CD4-positive, alpha-beta T cell treated with Interleukin-17A for 1 hour (primary cell): ENCODE data around the gene MARK4.
"Not testable (repeated sequence)": the region's sequence is repeated elsewhere in the genome, so short reads cannot be mapped to it uniquely, and the experiment has no call there.

Experiments used
- DNase-seq: peaks from one replicate; pipeline ENCODE4 v3.0.0-alpha.2; 2020

MARK4 gene

GRCh38 chr19:45307361-45307760 is 56.3 kb downstream of the MARK4 start:
- DNase-seq = no peak

GRCh38 chr19:45309322-45309721 is 58.3 kb downstream of the MARK4 start:
- not testable (repeated sequence) for DNase-seq

- DNase-seq = no peak
These were observed 60.5 kb downstream of the MARK4 start for GRCh38 chr19:45311621-45312020.

- not testable (repeated sequence) for DNase-seq
These were observed 61.2 kb downstream of the MARK4 start for GRCh38 chr19:45312285-45312684.

- no peak for DNase-seq
These were observed 63.7 kb downstream of the MARK4 start for GRCh38 chr19:45314708-45315245.

DNA sequence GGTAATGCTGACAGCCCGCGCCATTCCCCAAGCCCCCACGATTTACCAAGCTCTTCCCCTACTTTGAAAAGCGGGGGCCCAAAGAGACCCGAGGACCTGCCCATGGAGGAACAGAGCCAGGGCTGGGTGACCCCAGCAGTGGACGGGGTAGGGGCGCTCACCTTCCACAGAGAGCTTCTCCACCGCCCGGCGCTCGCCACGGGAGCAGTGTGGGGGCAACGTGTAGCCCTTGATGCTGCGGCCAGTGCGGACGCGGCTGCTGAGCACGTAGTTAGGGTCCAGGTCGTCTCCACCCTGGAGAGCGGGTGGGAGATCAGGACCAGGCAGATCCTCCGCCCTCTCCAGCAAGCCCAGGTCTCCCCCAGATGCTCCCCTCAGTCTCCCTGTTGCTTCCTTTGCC is 64.2 kb downstream of the MARK4 start:
- no peak for DNase-seq

GRCh38 chr19:45320997-45321775 is 70.1 kb downstream of the MARK4 start:
- no peak for DNase-seq

DNA sequence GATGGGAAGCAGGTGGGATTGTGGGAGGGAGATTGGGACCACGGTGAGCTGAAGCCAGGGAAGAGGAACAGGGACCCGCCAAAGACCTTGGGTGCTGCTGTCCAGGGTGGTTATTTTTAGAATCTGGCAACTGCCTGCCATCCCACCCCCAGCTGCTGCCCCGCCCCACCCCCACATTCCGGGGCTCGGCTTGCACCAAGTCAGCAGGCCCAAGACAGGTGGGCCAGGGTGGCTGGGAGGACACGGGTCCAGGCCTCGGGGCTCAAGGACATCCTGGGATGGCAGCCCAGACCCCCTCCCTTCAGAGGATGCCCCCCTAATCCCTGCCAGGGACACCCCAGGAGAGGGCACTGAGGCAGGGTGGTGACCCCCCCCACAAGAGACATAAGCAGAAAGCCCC is 70.8 kb downstream of the MARK4 start:
- no peak for DNase-seq

GRCh38 chr19:45322311-45322710 is 71.2 kb downstream of the MARK4 start:
- DNase-seq = no peak

GRCh38 chr19:45322744-45323281 is 71.7 kb downstream of the MARK4 start, which contains the start of gene CKM:
TSS of gene CKM (minus strand) at chr19:45322875. CDS start at chr19:45319713, 3,162 bp downstream.
- DNase-seq = no peak

- no peak for DNase-seq
These were observed 72.6 kb downstream of the MARK4 start for GRCh38 chr19:45323671-45324081.

GRCh38 chr19:45324349-45324907 is 73.4 kb downstream of the MARK4 start:
- DNase-seq = no peak

DNA sequence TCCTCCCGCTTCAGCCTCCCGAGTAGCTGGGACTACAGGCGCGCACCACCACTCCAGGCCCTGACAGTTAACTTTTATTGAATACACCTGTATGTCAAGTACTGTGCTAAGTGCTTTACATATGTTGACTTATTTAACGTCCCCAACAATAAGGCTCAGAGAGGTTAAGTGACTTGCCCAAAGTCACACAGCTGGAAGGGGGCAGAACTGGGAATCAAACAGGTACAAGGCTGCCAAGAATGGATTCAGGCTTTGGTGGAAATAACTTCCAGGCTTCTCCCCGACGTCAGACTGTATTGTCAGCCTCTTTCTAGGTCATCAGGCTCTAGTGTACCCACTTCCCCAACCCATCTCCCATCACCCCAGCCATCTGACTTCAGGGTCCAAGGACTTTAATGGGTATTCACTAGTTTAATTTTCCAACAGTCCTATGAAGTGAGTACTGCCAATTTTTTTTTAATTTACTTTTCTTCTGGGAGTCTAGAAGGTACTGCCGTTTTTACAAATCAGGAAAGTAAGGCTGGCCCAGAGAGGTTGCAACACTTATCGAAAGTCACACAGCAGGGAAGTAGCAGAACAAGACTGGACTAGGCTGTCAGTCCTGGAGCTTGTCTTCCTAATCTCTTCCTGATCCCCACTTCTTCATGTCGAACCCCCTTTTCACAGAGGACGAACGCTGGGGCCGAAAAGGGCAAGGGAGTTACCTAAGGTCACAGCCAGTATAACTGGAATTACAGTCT is 76.5 kb downstream of the MARK4 start:
- DNase-seq = no peak

GRCh38 chr19:45331411-45331810 is 80.3 kb downstream of the MARK4 start:
- no peak for DNase-seq

DNA sequence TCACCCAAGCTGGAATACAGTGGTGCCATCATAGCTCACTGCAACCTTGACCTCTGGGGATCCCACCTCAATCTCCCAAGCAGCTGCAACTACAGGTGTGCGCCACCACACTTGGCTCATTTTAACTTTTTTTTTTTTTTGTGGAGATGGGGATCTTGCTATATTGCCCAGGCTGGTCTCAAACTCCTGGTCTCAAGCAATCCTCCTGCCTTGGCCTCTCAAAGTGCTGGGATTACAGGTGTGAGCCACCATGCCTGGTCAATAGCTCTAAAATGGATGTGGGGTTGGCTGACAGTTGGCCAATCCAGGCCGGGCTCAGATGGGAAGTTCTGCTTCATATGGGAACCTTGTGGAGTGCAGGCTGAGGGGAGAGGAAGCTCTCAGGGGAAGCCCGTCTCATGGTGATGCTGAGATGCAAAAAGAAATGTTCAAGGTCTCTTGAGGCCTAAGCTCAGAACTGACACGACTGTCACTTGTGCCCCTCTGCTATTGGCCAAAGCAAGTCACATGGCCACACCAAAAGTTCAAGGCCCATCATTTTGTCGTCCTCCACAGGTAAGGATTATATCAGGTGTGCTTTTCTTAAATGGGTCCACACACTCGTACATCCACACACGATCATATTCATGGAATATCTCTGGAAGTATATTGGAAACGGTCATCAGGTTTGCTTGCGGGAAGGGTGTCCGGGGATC is 82.7 kb downstream of the MARK4 start:
- no peak for DNase-seq

DNA sequence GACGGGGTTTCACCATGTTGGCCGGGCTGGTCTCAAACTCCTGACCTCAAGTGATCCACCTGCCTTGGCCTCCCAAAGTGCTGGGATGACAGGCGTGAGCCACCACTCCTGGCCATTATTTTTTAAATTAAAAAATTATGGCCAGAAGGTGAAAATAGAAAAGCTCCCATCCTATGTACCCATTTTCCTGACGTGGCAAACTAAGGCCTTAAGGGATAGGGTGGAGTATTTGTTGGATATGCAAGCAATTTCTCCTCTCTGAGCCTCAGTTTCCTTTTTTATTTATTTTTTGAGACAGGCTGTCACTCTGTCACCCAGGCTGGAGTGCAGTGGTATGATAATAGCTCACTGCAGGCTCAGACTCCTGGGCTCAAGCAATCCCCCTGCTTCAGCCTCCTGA is 83.8 kb downstream of the MARK4 start:
- DNase-seq = not testable (repeated sequence)

- DNase-seq = no peak
These were observed 85.7 kb downstream of the MARK4 start for GRCh38 chr19:45336696-45337251.

DNA sequence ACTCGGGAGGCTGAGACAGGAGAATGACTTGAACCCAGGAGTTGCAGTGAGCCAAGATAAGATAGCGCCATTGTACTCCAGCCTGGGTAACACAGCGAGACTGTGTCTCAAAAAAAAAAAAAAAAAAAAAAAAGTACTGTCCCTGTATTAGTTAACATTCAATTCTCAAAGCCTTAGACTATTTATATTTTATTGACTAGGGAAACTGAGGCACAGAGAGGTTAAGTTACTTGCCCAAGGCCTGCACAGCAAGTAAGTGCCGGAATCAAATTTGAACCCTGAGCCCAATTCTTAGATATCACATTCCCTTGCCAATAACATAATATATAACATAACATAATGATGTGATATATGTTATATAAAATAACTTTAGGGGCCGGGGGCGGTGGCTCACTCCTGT is 88.6 kb downstream of the MARK4 start:
- no peak for DNase-seq

DNA sequence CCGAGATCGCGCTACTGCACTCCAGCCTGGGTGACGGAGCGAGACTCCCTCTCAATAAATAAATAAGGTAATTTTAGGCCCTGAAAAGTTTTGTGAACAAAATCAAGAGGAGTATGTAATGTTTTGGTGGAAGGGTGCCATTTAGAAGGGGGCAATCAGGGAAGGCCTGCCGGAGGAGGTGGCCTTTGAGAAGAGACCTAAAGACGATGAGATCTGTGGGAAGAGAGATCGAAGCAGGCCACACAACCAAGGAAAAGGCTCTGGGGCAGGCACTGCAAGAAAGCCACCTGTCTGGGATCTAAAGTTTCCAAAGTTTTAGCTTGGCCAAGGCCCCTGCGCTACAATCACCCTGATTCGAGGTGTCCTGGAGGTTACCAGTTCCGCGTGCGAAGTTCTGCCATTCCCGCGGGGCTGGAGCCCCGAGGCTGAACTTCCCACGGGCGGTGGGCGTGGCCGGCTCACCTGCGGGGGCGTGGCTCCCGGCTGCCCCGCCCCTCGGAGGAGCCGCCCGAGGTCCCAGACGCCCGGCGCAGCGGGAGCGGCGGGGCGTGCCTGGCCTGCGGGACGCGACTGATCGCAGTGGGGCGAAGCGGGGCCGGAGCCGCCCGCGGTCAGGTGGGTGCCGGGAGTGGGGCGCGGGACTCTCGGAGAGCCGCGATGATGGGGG is 89.3 kb downstream of the MARK4 start, which contains the start of gene KLC3:
TSS of gene KLC3 (plus strand) at position 519 of the 667 bp plus-strand sequence. CDS start 4,792 bp downstream, outside the sequence.
- peak; percentile 25 for DNase-seq

DNA sequence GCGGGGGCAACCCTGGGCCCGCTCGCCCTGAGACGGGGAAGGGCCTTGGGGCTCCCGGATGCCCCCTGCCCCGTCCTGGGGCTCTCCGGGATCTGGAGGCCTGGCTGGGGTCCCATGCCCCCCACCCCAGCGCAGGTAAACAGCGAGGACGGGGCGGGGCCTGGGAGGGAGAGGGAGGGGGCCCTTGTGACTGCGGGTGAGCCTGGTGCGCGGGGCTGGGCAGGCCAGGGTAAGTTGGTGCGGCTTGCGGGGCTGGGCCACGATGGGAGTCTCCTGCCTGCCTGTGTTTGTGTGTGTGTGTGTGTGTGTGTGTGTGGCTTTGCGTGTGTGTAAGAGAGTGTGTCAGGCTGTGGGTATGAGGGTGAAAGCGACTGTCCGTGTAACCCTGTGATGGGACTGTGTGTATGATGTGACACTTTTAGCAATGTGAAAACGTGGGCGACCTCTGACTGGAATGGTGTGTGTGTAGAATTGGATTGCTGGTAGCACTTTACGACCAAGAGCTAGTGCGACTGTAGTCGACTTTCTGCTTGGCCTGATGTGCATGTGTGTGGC is 89.9 kb downstream of the MARK4 start:
- no peak for DNase-seq

DNA sequence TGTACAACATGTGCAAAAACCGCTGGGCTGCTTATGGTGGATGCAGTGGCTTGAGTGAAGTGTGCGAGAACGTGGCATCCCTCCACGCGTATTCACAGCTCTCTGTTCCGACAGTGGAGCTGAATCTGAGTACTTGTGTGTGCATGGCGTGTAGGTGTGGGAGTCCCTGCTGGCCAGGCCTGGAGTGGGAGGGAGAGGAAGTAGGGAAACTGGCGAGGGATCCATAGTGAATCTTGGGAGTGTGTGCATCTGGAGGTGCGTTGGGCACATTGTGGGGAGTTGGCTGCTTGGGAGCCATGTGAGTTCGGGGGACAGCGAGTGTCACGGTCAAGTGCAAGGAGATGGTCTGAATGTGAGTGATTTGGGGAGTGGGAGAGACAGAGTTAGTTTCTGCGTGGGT is 91.8 kb downstream of the MARK4 start:
- DNase-seq = no peak
